Measurements from ENCODE around the gene NOP10. TPM values are rescaled to one million over a fixed set of nuclear protein-coding genes. Genes with fewer than 3 reads are reported as not detected.
A peak's percentile ranks its signal among the peaks of the same experiment; 100 is the strongest.

The NOP10 gene
- total RNA-seq, 1 experiment from 2014 or later, result 208 TPM

GRCh38 chr15:34366271-34367065 lies 23.5 kb upstream of the NOP10 start:
- no peaks in the 10 kb centered on the region for H3K27me3 ChIP-seq (replicated peaks; ENCODE audit: insufficient read depth, low read depth, low read length, poor library complexity)
- CTCF ChIA-PET, result interaction anchor here (1.5 to 1.9 kb wide), 3 partner anchors 23 to 256 kb away, joined by 5 to 7 read pairs (median 5); partner anchors contain the start of genes NOP10, NUTM1 and SLC12A6
- peak; percentile 66 for DNase-seq (ENCODE audit: low spot score)
- peak overlapping the region; percentile 82 for H3K4me3 ChIP-seq (ENCODE audit: low read depth, low read length, poor library complexity, severe bottlenecking)
- H3K36me3 ChIP-seq (ENCODE audit: insufficient read depth, low read length, poor library complexity, severe bottlenecking), result no peaks in the 10 kb centered on the region
- H3K4me1 ChIP-seq (ENCODE audit: insufficient read depth, low read length, poor library complexity, severe bottlenecking), result peaks cover 8% of the 10 kb centered on the region
- intact Hi-C loops (cut with micrococcal nuclease; ENCODE audit: unreplicated experiment), result loop anchor here (1.0 to 10.0 kb wide), 4 partner anchors 23 to 304 kb away; partner anchors contain the start of genes EMC7, NOP10, NUTM1 and PGBD4
- POLR2A ChIA-PET (ENCODE audit: low non-redundant PET), result interaction anchor here (0.6 kb wide), 1 partner anchor 197 kb away, joined by 3 read pairs; no protein-coding TSS in a partner anchor
- no peaks in the 10 kb centered on the region for H3K9me3 ChIP-seq (ENCODE audit: low read depth, low read length, poor library complexity, severe bottlenecking)
- peak overlapping the region; percentile 54 for H3K27ac ChIP-seq (ENCODE audit: low read depth, low read length, poor library complexity, severe bottlenecking)
- TF ChIP-seq CTCF (conservative IDR thresholded peaks at IDR 0.05; ENCODE audit: low read depth, low read length), result no peak
- no peak for TF ChIP-seq EZH2 (IDR thresholded peaks at IDR 0.05; ENCODE audit: borderline replicate concordance, low read depth, low read length, poor library complexity, severe bottlenecking)
- no TSS peak for BruUV-seq (replicated peaks)

- CTCF ChIA-PET, result no interaction called here
- no peaks in the 10 kb centered on the region for H3K36me3 ChIP-seq (ENCODE audit: insufficient read depth, low read length, poor library complexity, severe bottlenecking)
- no peaks in the 10 kb centered on the region for H3K9me3 ChIP-seq (ENCODE audit: low read depth, low read length, poor library complexity, severe bottlenecking)
- H3K4me3 ChIP-seq (ENCODE audit: low read depth, low read length, poor library complexity, severe bottlenecking), result peak overlapping the region; percentile 82
- H3K4me1 ChIP-seq (ENCODE audit: insufficient read depth, low read length, poor library complexity, severe bottlenecking), result peaks cover 8% of the 10 kb centered on the region
- POLR2A ChIA-PET (ENCODE audit: low non-redundant PET), result no interaction called here
- no TSS peak for BruUV-seq (replicated peaks)
- no peak for TF ChIP-seq EZH2 (IDR thresholded peaks at IDR 0.05; ENCODE audit: borderline replicate concordance, low read depth, low read length, poor library complexity, severe bottlenecking)
- TF ChIP-seq CTCF (conservative IDR thresholded peaks at IDR 0.05; ENCODE audit: low read depth, low read length), result no peak
- H3K27me3 ChIP-seq (replicated peaks; ENCODE audit: insufficient read depth, low read depth, low read length, poor library complexity), result no peaks in the 10 kb centered on the region
- no peak overlapping the region for H3K27ac ChIP-seq (ENCODE audit: low read depth, low read length, poor library complexity, severe bottlenecking)
- intact Hi-C loops (cut with micrococcal nuclease; ENCODE audit: unreplicated experiment), result loop anchor here (10.0 kb wide), 2 partner anchors 121 to 261 kb away; partner anchors contain the start of genes EMC7 and PGBD4
- DNase-seq (ENCODE audit: low spot score), result no peak
These were observed 22.9 kb upstream of the NOP10 start for GRCh38 chr15:34365836-34366235.

GRCh38 chr15:34365091-34365825 lies 22.3 kb upstream of the NOP10 start:
- H3K27ac ChIP-seq (ENCODE audit: low read depth, low read length, poor library complexity, severe bottlenecking), result no peak overlapping the region
- CTCF ChIA-PET, result no interaction called here
- TF ChIP-seq EZH2 (IDR thresholded peaks at IDR 0.05; ENCODE audit: borderline replicate concordance, low read depth, low read length, poor library complexity, severe bottlenecking), result no peak
- TF ChIP-seq CTCF (conservative IDR thresholded peaks at IDR 0.05; ENCODE audit: low read depth, low read length), result no peak
- no peaks in the 10 kb centered on the region for H3K9me3 ChIP-seq (ENCODE audit: low read depth, low read length, poor library complexity, severe bottlenecking)
- H3K27me3 ChIP-seq (replicated peaks; ENCODE audit: insufficient read depth, low read depth, low read length, poor library complexity), result no peaks in the 10 kb centered on the region
- peak overlapping the region; percentile 82 for H3K4me3 ChIP-seq (ENCODE audit: low read depth, low read length, poor library complexity, severe bottlenecking)
- DNase-seq (ENCODE audit: low spot score), result no peak
- H3K4me1 ChIP-seq (ENCODE audit: insufficient read depth, low read length, poor library complexity, severe bottlenecking), result peaks cover 8% of the 10 kb centered on the region
- BruUV-seq (replicated peaks), result no TSS peak
- no peaks in the 10 kb centered on the region for H3K36me3 ChIP-seq (ENCODE audit: insufficient read depth, low read length, poor library complexity, severe bottlenecking)
- intact Hi-C loops (cut with micrococcal nuclease; ENCODE audit: unreplicated experiment), result loop anchor here (10.0 kb wide), 2 partner anchors 120 to 260 kb away; partner anchors contain the start of genes EMC7 and PGBD4
- POLR2A ChIA-PET (ENCODE audit: low non-redundant PET), result no interaction called here

Data from A673 (cell line).